GM18498 (cell line): ENCODE measurements around the gene TRIM29.
"Not testable (repeated sequence)": the region's sequence is repeated elsewhere in the genome, so short reads cannot be mapped to it uniquely, and the experiment has no call there.

Source experiments
- ATAC-seq: cut with Tn5 transposase; IDR thresholded peaks from one replicate; pipeline ENCODE4 v1.9.1; 2021; ENCODE audit warnings: mild to moderate bottlenecking, moderate library complexity; ENCODE audit not compliant: unreplicated experiment

TRIM29 gene

GRCh38 chr11:120172054-120172911 lies 34.4 kb upstream of the TRIM29 start:
- ATAC-seq = peak; percentile 56

DNA sequence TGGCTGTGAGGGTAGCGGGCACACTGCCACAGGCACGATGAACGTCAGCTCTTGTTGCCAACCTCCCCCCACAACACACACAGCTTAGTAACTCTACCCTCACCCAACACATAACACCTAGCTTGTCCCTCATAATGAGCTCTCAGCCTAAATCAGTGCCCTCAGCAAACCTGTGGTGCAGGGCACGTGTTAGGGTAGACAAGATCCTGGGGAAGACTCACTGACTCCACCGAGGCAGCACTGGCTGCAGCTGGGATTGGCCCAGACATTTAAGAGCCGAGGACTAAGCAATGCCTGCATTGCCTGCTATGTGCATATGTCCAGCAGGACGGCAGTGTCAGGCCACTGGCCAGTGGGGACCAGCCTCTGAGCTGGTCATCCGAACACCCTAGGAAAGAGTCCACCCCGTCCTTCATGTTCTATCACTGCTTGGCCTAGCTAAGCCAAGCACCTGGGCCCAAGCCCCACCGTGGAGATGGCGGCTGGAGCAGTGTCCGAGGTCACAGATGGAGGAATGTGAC lies 32.9 kb upstream of the TRIM29 start:
- no peak for ATAC-seq

DNA sequence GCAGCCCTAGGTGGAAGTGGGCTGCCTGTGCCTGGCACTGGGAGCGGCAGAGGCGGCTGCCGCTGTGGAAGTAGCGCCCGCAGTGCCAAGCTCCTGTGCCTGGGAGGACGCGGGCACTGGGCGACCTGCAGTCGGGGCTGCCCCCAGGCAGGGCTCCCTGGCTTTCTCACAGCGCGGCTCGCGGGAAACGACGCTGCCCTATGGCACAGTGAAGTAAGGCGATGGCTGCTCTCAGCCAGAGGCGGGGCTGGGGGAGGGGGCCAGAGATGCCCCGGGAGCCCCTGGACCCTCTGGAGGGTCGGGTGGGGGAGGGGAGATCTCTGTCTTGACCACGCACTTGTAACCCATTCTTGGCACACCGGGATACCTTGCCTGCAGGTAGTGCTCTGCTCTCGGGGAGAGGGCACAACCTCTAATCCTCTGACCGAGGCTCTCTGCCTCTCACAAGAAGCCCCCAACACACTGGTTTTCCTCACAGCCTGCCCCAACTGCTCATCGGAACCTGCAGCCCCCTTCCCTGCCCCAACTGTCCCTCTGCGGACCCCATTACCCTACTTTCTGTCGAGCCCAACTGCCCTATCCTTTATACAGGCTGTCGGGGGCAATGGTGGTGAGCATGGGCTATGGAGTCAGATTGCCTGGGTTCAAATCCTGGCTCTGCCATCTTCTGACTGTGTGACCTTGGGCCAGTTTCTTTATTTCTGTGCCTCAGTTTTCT lies 32.2 kb upstream of the TRIM29 start:
- ATAC-seq = no peak

GRCh38 chr11:120168960-120169681 lies 31.2 kb upstream of the TRIM29 start:
- peak; percentile 52 for ATAC-seq

- ATAC-seq = no peak
These were observed 30.4 kb upstream of the TRIM29 start for GRCh38 chr11:120168108-120168959.

GRCh38 chr11:120167659-120168058 lies 29.7 kb upstream of the TRIM29 start:
- ATAC-seq = no peak

- no peak for ATAC-seq
These were observed 22.5 kb upstream of the TRIM29 start for GRCh38 chr11:120160436-120160835.

- no peak for ATAC-seq
These were observed 15.3 kb upstream of the TRIM29 start for GRCh38 chr11:120153221-120153620.

GRCh38 chr11:120151536-120151935 lies 13.6 kb upstream of the TRIM29 start:
- no peak for ATAC-seq

DNA sequence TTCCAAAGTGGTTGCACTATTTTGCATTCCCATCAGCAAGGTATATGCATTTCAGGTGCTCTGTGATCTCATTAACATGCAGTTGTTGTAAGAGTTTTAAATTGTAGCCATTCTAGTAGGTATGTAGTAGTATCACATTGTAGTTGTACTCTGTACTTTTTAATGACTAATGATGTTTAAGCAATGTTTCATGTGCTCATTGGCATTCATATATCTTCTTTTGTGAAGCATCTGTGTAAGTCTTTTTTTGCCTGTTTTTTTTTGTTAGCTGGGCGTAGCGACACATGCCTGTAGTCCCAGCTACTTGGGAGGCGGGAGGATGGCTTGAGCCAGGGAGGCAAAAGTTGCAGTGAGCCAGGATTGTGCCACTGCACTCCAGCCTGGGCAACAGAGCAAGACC lies 11.3 kb upstream of the TRIM29 start:
- no peak for ATAC-seq

GRCh38 chr11:120147950-120148270 lies 10.0 kb upstream of the TRIM29 start:
- no peak for ATAC-seq

DNA sequence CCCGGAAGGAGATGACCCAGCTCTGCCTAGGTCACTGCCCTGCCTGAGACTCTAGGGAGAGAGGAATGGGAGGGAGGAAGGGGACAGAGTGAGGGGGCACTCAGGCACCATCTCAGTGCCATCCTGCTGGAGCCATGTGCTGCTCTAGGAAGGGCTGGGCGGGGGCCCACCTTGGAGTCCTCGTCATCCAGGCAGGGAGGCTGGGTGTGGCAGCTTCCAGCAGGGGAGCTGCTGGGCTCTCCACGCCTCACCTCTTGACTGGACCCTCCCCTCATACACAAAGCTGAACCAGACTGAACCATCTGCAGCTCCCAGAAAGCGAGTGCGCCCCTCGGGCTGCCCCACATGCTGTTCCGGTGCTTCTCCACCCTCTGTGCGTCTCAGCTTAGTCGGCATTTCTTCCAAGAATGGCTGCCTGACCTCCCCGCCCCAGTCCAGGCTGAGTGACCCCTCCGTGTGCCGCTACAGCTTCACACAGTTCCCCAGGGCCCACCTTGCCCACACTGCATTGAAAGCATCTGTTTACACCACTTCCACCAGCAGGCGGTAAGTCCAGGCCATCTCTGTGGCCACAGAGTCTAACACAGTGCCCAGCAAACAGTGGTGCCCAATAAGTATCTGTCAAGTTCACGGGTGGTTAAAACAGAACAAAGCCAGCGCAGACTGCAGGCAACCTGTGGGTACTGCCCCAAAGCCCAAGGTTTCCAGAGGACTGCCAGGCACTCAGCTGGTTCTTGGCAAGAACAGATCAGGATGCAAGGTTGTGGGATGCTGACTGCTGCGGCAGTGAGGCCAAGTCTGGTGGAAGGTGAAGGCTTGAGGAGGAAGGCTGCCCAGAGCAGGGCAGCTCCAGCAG lies 9.4 kb upstream of the TRIM29 start:
- ATAC-seq = no peak

GRCh38 chr11:120146413-120147093 lies 8.6 kb upstream of the TRIM29 start:
- no peak for ATAC-seq

DNA sequence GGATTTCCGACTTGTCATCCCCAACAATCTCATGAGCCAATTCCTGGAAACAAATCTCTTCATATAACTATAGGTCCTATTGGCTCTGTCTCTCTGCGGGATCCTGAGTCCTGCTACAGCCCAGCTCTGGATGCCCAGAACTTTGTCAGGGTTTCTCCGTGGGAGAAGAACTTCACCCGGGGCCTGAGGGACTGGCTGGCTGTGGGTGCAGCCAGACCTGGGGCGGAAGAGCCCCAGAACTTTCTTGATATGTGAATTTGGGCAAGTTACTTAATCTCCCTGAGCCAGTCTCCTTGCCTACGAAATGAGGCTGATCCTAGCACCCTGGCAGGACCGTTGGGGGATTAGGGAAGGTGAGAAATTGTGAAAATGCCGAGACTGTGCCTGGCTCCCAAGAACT lies 6.6 kb upstream of the TRIM29 start:
- ATAC-seq = no peak

- ATAC-seq = not testable (repeated sequence)
These were observed 5.6 kb upstream of the TRIM29 start for GRCh38 chr11:120143472-120143871.

GRCh38 chr11:120142441-120143100 lies 4.7 kb upstream of the TRIM29 start:
- ATAC-seq = no peak

DNA sequence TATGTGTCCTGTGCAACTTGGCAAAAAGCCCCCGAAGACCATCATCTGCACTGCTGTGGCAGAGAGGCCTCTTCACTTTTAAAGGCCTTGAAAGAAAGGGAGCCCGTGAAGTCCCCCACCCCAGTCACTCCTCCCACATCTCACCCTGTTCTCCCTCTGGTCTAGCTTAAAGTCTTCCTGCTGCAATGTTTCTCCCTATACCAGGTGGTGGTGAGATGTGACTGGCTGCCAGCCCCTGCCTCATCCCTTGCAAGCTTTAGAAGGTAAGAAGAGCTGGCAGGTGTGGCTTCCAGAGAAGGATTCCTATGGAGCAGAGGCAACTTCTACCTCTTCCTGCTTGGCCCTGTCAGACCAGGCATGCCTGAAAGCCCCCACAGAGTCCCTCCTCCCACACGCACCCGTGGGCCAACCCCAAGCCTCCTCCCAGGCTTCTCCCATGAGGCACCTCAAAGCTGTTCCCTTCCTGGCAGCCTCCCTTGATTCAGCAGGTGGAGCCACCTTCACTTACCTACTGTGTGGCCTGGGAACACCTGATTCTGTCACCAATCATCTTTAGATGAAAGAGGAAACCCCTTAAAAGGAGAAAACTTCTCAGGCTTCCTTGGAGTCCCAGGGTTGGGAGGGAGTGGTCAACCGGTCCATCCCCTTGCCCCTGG lies 4.0 kb upstream of the TRIM29 start:
- no peak for ATAC-seq
